CD4-positive, alpha-beta T cell treated with Interleukin-1 beta for 1 hour (primary cell): ENCODE measurements around the gene LRRC34.

ENCODE experiments used
- DNase-seq, 2 donors: peaks; one replicate each; pipeline ENCODE4 v3.0.0-alpha.2; 2020 to 2022

LRRC34 gene, protein sequence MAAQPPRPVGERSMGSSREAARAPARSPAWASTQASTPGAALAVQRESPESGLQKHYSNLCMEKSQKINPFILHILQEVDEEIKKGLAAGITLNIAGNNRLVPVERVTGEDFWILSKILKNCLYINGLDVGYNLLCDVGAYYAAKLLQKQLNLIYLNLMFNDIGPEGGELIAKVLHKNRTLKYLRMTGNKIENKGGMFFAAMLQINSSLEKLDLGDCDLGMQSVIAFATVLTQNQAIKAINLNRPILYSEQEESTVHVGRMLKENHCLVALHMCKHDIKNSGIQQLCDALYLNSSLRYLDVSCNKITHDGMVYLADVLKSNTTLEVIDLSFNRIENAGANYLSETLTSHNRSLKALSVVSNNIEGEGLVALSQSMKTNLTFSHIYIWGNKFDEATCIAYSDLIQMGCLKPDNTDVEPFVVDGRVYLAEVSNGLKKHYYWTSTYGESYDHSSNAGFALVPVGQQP

GRCh38 chr3:169812332-169813235 is at the start of gene LRRC34, which contains the start of gene LRRIQ4:
TSS of gene LRRC34 (minus strand) at chr3:169812904. CDS start at chr3:169812548, 356 bp downstream.
TSS of gene LRRIQ4 (plus strand) at chr3:169812870. CDS start at chr3:169821922, 9,052 bp downstream.
- peak; percentile 68 to 70 for DNase-seq

DNA sequence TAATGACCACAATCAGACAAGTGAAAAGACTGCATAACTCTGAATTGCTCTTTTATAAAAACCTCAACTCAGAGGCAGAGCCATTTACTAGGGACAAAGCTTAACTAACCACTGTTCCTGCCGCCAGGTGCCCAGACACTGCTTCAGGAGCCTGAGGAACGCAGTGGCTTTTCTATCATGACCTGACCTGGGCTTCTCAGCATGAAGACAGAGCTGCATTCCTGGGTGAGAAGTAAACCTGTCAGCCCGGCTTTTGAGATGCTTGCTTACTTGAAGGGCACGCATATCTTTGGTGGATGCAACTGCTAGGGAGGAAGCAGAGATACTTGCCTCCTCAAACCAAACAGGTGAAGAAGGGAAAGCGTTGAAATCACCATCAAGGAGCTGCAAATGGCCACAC is 49.2 kb upstream of the LRRC34 start:
- no peak for DNase-seq

DNA sequence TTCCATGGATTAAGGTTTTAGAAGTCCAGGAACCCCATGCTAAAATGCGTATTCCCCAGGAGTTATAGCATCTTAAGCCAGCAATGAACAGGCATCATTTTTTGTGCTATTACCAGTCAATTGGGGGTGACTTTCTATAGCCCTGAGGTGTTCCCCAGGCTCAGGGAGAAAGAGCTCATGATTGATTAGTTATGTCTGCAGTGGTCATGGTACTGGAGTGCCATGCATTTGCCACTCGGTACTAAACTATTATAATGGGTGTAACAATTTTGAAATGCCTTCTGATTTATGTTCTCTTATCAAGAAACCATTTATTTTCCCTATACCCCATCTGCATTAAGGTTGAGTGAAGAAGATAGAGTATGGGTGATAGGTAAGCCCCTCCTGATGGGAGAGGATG is 45.1 kb upstream of the LRRC34 start:
- DNase-seq, result no peak

DNA sequence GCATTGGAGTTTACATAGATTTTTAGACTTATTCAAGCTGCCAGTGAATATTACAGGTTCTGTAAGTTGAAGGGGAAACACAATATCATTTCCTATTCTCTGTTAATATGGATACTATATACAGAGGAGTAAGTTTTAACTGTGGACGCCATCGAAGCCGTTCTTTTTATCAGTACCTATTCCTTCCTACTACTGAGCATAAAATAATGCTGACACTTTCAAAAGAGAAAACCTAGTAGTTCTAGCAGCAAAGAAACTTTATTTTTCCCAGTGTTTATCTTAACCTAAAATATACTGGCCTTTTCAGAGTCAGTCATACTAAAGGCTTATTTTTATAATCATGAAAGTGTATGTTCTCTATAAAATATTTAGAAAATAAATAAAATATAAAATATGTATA is 42.8 kb upstream of the LRRC34 start:
- DNase-seq, result no peak

- DNase-seq, result no peak
Observed at GRCh38 chr3:169850618-169851017, 37.9 kb upstream of the LRRC34 start.

DNA sequence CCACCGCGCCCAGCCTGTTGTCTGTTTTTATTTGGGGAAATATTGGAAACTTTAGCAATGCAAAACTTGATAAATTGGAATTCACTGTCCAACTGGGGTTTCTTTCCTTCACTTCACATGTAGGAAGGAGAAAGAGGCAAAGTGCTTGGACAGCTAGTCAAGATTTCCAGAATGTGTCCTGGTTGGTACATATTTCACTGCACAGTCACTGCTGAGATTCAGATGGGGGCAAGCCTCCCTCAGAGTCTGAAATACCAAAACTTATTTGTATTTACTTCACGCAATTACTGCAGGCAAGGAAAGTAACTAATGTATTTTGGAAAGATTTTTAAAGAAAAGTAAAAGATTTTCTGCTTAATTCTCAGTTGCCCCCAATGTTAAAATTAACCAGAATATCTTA is 36.0 kb upstream of the LRRC34 start:
- no peak for DNase-seq

- DNase-seq, result no peak
Observed at GRCh38 chr3:169847896-169848295, 35.2 kb upstream of the LRRC34 start.

- DNase-seq, result no peak
Observed at GRCh38 chr3:169846458-169847193, 33.9 kb upstream of the LRRC34 start.

- no peak for DNase-seq
Observed at GRCh38 chr3:169842960-169843359, 30.3 kb upstream of the LRRC34 start.

- DNase-seq, result no peak
Observed at GRCh38 chr3:169841171-169841570, 28.5 kb upstream of the LRRC34 start.

DNA sequence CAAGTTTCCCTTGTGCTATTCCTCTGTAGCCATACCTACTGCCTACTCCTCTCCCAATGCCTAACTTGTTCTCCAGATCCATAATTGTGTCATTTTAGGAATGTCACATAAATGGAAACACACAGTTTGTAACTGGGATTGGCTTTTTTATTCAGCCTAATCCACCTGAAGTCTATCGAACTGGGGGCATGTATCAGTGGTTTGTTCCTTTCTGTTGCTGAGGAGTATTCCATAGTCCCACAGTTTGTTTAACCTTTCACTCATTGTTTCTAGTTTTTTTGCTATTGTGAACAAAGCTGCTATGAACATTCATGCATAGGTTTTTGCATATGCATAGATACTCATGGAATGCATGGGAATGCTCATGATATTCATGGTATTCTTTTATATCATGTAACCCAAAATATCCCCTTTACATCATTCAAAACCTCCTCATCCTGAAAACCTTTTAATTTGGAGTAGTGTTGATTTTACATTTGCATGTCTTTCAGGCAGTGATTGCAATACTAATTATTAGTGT is 25.9 kb upstream of the LRRC34 start:
- no peak for DNase-seq

DNA sequence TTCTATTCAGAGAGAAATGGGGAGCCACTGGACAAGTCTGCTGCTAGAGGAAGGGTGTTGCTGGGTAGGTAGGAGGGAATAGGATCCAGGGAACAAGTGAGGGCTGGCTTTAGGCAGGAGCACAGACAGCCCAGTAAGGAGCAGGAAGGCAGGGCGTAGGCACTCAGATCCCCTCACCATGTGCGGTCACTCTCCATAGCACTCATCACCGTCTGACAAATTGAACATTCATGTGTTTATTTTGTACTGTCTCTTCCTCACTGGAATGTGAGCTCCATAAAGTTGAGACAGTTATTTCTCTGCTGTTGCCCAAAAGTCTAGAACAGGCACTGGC is 24.2 kb upstream of the LRRC34 start:
- DNase-seq, result no peak

GRCh38 chr3:169836078-169836941 is 23.6 kb upstream of the LRRC34 start:
- DNase-seq, result no peak

DNA sequence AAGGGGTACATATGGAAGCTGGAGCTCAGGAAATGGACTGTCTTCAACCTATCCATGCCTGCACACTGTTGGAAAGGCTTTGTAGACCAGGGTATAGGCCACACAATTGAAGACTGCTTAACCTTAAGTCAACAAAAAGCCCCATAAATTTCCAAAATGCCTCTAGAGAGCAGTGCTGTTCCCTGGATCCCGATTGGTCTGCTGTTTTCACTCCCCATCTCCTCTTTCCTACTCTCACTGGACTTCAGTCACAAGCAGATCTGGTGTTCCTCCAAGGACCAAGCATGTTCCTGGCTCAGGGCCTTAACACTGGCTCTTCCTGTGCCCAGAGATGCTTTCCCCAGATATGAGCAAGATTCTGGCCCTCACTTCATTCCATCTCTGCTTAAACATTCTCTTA is 22.8 kb upstream of the LRRC34 start:
- no peak for DNase-seq

GRCh38 chr3:169827712-169828111 is 15.0 kb upstream of the LRRC34 start:
- DNase-seq, result no peak

DNA sequence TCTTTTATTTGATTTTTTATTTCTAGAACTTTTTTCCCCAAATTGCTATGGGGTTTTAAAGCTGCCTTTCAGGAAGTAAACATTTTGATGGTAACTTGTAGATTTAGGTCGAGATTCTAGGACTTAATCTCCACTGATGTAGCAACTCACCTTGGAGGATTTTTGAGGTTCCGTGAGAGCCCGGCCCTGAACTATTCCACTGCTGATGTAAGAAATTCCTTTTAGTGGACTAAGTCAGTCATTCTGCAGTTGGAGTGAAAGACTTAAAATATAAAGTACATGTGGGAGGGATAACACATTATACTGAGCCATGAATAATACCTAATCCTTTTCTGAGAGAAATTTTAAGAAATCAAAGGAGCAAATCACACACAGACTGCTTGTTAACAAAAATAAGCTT is 12.6 kb upstream of the LRRC34 start:
- DNase-seq, result no peak

DNA sequence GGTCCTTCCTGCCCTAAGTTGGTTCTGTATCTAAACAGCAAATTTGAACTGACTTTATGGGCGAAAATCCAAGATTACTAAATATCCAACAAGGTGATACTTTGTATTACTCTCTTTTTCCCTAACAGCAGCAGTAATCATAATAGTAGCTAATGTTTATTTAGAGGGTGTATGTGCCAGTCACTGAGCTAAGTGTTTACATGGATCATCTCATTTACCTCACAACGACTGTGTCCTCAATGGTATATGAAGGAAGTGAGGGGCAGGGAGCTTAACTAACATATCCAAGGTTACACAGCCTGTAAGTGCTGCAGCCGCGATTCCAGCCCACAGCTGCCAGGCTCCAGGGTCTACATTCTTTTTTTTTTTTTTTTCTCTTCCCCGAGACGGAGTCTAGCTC is 10.3 kb upstream of the LRRC34 start:
- no peak for DNase-seq

- DNase-seq, result no peak
Observed at GRCh38 chr3:169822540-169822939, 9.8 kb upstream of the LRRC34 start.

- no peak for DNase-seq
Observed at GRCh38 chr3:169822091-169822490, 9.4 kb upstream of the LRRC34 start.

GRCh38 chr3:169818316-169818715 is 5.6 kb upstream of the LRRC34 start:
- no peak for DNase-seq

DNA sequence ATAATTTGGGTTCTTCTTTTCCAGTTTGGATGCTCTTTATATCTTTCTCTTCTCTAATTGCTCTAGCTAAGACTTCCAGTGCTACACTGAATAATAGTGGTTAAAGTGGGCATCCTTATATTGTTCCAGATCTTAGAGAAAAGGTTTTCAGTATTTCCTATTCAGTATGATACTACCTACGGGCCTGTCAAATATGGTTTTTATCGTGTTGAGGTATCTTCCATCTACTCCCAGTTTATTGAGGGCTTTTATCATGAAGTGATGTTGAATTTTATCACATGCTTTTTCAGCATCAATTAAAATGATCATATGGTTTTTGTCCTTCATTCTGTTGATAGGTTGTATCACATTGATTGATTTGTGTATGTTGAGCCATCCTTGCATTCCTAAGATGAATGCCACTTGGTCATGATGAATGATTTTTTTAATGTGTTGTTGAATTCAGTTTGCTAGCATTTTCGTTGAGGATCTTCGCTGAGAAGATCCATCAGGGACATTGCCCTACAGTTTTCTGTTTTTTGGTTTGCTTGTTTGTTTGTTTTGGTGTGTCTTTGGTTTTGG is 3.0 kb upstream of the LRRC34 start:
- DNase-seq, result no peak
